ENCODE measurements around the gene CBLN4. TPM values are rescaled to one million over a fixed set of nuclear protein-coding genes. Genes with fewer than 3 reads are reported as not detected.

CBLN4 gene
- total RNA-seq = not detected

DNA sequence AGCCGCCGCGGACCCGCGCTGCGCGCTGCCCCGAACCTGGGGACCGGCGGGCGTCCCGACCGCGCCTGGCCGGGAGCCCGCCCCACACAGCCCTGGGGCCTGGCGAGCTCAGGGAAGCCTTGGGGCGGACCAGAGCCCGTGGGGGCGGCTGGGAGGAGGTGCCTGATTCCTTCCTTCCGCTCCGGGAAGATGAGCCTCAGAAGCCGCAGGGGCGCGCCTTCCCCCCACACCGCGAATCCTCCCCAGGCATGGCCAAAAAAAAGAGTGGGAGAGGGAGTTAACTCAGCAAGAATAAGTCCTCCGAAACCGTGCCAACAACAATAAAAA lies at the start of gene CBLN4:
Gene CBLN4, minus strand, starts transcription at position 131 of the 327 bp plus-strand sequence. CDS start 1,348 bp downstream, outside the sequence.
- intact Hi-C loops (cut with DNase I, micrococcal nuclease) = no loop called here
- H3K4me3 Mint-ChIP-seq = no peak within 1 kb of the TSS
- CTCF ChIA-PET = no interaction called here

DNA sequence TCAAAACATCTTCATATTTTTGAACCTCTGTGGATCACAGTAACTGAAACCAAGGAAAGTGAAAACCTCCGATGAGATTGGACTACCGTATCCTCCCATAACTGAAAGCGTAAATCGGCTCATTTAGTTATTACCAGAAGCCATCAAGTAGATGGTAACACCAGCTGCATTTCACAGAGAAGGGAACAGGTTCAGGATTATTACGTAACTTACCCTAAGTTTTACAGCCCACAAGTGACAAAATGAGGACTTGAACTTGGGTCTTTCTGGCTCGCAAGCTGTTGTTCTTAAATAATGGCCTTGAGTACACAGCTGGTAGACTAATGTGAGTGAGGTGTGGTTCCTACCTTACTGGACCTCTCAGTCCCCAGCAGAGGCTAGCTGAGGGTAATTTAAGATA lies 37.9 kb upstream of the CBLN4 start:
- ATAC-seq = no peak
- Mint-ChIP-seq H3K36me3 (ENCODE audit: low read depth) (no peaks in the 10 kb centered on the region), H3K27me3 (no peaks in the 10 kb centered on the region), H3K9me3 (ENCODE audit: low read depth) (peaks cover 9% of the 10 kb centered on the region), H3K4me1 (no peaks in the 10 kb centered on the region), H3K4me3 (no peak overlapping the region), H3K27ac (no peak overlapping the region)
- intact Hi-C loops (cut with DNase I, micrococcal nuclease) = no loop called here
- CTCF ChIA-PET = no interaction called here
- DNase-seq = no peak
- POLR2A ChIA-PET = no interaction called here

More for the DNA sequence above, at the start of gene CBLN4:
- Mint-ChIP-seq H3K27me3 (peaks cover 30% of the 10 kb centered on the region), H3K4me1 (no peaks in the 10 kb centered on the region), H3K27ac (no peak within 1 kb of the TSS), H3K36me3 (ENCODE audit: low read depth) (peaks cover 3% of the 10 kb centered on the region), H3K9me3 (ENCODE audit: low read depth) (peaks cover 6% of the 10 kb centered on the region)
- DNase-seq = no peak
- ATAC-seq = no peak
- POLR2A ChIA-PET = no interaction called here

DNA sequence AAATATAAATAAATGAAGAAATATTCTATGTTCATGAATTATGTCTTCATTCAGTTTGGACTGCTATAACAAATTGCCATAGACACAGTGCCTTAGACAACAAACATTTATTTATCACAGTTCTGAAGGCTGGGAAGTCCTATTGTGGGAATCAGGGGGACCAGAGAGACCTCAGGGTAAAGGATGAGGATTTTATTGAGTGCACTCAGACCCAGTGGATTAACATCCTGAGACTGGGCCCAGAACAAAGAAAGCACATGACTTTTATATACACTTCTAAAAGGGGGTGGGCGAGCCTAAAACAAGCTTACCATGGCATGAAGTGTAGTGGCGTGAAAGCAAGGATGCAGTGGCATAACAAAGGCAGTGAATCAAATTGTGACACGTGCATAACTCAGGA lies 26.9 kb upstream of the CBLN4 start:
- no peak for DNase-seq
- Mint-ChIP-seq H3K4me3 (no peak overlapping the region), H3K4me1 (no peaks in the 10 kb centered on the region), H3K36me3 (ENCODE audit: low read depth) (no peaks in the 10 kb centered on the region), H3K27ac (no peak overlapping the region), H3K27me3 (no peaks in the 10 kb centered on the region), H3K9me3 (ENCODE audit: low read depth) (peaks cover 27% of the 10 kb centered on the region)
- CTCF ChIA-PET = no interaction called here
- POLR2A ChIA-PET = no interaction called here
- no peak for ATAC-seq
- intact Hi-C loops (cut with DNase I, micrococcal nuclease) = no loop called here

GRCh38 chr20:56018716-56019115 lies 13.4 kb upstream of the CBLN4 start:
- no peak overlapping the region for H3K4me3 Mint-ChIP-seq
- no peaks in the 10 kb centered on the region for H3K27me3 Mint-ChIP-seq
- H3K9me3 Mint-ChIP-seq (ENCODE audit: low read depth) = peaks cover 11% of the 10 kb centered on the region
- intact Hi-C loops (cut with DNase I, micrococcal nuclease) = no loop called here
- DNase-seq = no peak
- no peak for ATAC-seq
- no peaks in the 10 kb centered on the region for H3K36me3 Mint-ChIP-seq (ENCODE audit: low read depth)
- POLR2A ChIA-PET = no interaction called here
- H3K4me1 Mint-ChIP-seq = no peaks in the 10 kb centered on the region
- CTCF ChIA-PET = no interaction called here
- H3K27ac Mint-ChIP-seq = no peak overlapping the region

- Mint-ChIP-seq H3K4me1 (no peaks in the 10 kb centered on the region), H3K27ac (no peak overlapping the region), H3K27me3 (no peaks in the 10 kb centered on the region), H3K9me3 (ENCODE audit: low read depth) (peaks cover 8% of the 10 kb centered on the region), H3K4me3 (no peak overlapping the region), H3K36me3 (ENCODE audit: low read depth) (no peaks in the 10 kb centered on the region)
- ChIA-PET POLR2A (no interaction called here), CTCF (no interaction called here)
- intact Hi-C loops (cut with DNase I, micrococcal nuclease) = no loop called here
- ATAC-seq = no peak
- DNase-seq = no peak
These were observed 12.9 kb upstream of the CBLN4 start for GRCh38 chr20:56018194-56018593.

- DNase-seq = no peak
- Mint-ChIP-seq H3K27me3 (no peaks in the 10 kb centered on the region), H3K27ac (no peak overlapping the region), H3K9me3 (ENCODE audit: low read depth) (peaks cover 3% of the 10 kb centered on the region), H3K36me3 (ENCODE audit: low read depth) (no peaks in the 10 kb centered on the region), H3K4me1 (no peaks in the 10 kb centered on the region), H3K4me3 (no peak overlapping the region)
- CTCF ChIA-PET = no interaction called here
- ATAC-seq = no peak
- intact Hi-C loops (cut with DNase I, micrococcal nuclease) = no loop called here
- POLR2A ChIA-PET = no interaction called here
These were observed 12.2 kb upstream of the CBLN4 start for GRCh38 chr20:56017560-56017959.

DNA sequence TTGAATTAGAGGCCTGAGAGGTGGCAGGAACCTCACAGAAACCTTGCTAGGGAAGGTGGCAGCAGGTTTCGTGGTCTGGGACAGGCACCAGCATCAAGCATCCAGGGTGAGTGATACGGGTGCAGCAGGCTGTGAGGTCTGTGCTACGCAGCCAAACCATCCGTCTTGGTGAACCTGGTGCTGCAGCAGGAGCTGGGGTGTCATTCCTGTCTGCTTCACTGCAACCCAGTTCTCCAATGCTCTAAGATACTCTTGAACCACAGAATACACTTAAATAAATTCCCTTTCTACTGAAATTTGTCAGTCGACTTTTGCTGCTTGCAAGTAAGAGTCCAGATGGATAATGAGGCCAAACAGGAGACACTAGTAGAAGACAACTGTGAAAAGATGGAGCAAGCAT lies 9.7 kb upstream of the CBLN4 start:
- ChIA-PET POLR2A (no interaction called here), CTCF (no interaction called here)
- Mint-ChIP-seq H3K27me3 (no peaks in the 10 kb centered on the region), H3K36me3 (ENCODE audit: low read depth) (no peaks in the 10 kb centered on the region), H3K4me1 (no peaks in the 10 kb centered on the region), H3K4me3 (no peak overlapping the region), H3K9me3 (ENCODE audit: low read depth) (peaks cover 8% of the 10 kb centered on the region), H3K27ac (no peak overlapping the region)
- intact Hi-C loops (cut with DNase I, micrococcal nuclease) = no loop called here
- DNase-seq (no peak), ATAC-seq (no peak)

DNA sequence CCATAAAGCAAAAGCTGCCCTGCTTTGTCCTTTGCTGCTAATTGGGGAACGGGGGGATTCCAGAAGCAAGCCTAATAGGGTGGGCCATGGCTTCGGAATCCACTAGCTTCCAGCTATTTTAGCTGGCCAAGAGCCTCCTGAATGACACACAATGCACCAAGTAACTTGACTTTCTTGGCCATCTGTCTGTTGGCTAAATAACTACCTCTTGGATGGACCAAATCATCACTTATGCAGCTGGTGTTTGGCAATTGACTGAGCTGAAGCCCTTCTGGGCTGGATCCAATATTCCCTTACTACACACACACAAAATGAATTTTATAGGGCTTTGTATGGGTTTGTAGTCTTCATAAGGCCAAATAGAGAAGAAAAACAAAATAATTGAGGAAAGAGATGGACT lies 8.8 kb upstream of the CBLN4 start:
- Mint-ChIP-seq H3K4me3 (no peak overlapping the region), H3K9me3 (ENCODE audit: low read depth) (peaks cover 8% of the 10 kb centered on the region), H3K27me3 (no peaks in the 10 kb centered on the region), H3K36me3 (ENCODE audit: low read depth) (no peaks in the 10 kb centered on the region), H3K4me1 (no peaks in the 10 kb centered on the region), H3K27ac (no peak overlapping the region)
- DNase-seq (no peak), ATAC-seq (no peak)
- ChIA-PET POLR2A (no interaction called here), CTCF (no interaction called here)
- intact Hi-C loops (cut with DNase I, micrococcal nuclease) = no loop called here

DNA sequence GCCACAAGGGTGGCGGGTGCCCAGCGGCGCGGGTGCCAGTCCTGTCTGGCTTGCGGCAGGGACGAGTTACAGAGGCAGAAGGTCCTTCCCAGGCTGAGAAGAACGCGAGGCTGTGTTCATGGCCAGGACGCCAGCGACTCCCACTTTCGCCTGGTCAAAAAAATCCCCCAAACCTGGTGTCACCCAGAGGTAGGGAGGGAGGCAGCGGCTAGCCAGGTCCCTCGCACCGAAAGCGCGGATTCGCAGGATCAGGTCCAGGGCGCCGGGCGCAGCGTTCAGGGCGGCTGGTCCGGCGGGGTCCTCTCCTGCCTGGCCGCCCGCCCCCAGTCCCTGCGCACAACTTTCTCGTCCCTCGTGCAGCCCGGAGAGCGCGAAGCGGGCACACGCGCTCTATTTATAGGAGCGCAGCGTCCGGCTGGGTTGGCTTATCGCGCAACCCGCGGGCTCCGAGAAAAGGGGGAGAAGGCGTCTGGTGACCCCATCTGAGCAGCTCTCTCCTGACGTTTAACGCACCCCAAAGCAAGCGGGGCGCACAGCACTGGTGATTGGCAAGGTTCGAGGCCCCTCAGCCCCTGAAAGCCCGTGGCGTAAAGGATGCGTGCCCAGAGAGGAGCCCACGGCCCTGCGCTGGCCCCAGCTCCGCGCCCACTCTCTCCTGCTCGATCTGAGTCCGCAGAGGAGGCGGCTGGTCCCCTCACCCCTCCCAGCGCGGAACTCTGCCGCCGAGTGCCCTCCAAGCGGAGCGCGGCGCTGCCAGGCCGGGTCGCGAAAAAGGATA lies 519 bp downstream of the CBLN4 start:
- no peak overlapping the region for H3K4me3 Mint-ChIP-seq
- ChIA-PET CTCF (no interaction called here), POLR2A (no interaction called here)
- DNase-seq (no peak), ATAC-seq (no peak)
- peaks cover 30% of the 10 kb centered on the region for H3K27me3 Mint-ChIP-seq
- H3K4me1 Mint-ChIP-seq = no peaks in the 10 kb centered on the region
- intact Hi-C loops (cut with DNase I, micrococcal nuclease) = no loop called here
- H3K9me3 Mint-ChIP-seq (ENCODE audit: low read depth) = peaks cover 2% of the 10 kb centered on the region
- peaks cover 3% of the 10 kb centered on the region for H3K36me3 Mint-ChIP-seq (ENCODE audit: low read depth)
- H3K27ac Mint-ChIP-seq = no peak overlapping the region

DNA sequence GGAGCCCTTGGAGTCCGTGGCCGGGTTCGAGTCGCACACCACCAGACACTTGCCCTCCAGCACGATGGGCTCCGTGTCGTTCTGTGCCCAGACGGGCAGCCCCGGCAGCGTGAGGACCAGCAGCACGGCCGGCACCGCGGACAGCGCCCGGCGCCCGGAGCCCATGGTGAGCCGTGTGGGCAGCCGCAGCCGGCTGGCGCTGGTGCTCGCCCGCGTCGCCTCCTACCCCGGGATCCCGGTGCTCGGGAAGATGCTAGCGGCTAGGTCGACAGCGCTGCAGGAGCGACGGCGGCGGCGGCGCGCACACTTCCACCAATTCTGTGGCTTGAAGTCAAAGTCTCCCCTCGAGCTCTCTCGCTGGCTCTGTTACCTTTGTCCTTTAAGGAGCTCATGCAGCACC lies 1.3 kb downstream of the CBLN4 start:
- peaks cover 30% of the 10 kb centered on the region for H3K27me3 Mint-ChIP-seq
- no peak overlapping the region for H3K27ac Mint-ChIP-seq
- ATAC-seq = no peak
- H3K4me3 Mint-ChIP-seq = no peak overlapping the region
- ChIA-PET POLR2A (no interaction called here), CTCF (no interaction called here)
- no peaks in the 10 kb centered on the region for H3K4me1 Mint-ChIP-seq
- peaks cover 2% of the 10 kb centered on the region for H3K9me3 Mint-ChIP-seq (ENCODE audit: low read depth)
- peaks cover 3% of the 10 kb centered on the region for H3K36me3 Mint-ChIP-seq (ENCODE audit: low read depth)
- no peak for DNase-seq
- intact Hi-C loops (cut with DNase I, micrococcal nuclease) = no loop called here

- DNase-seq = no peak
- Mint-ChIP-seq H3K4me1 (no peaks in the 10 kb centered on the region), H3K27ac (no peak overlapping the region), H3K4me3 (no peak overlapping the region), H3K36me3 (ENCODE audit: low read depth) (peaks cover 3% of the 10 kb centered on the region), H3K27me3 (peaks cover 30% of the 10 kb centered on the region), H3K9me3 (ENCODE audit: low read depth) (no peaks in the 10 kb centered on the region)
- ChIA-PET POLR2A (no interaction called here), CTCF (no interaction called here)
- intact Hi-C loops (cut with DNase I, micrococcal nuclease) = no loop called here
- ATAC-seq = no peak
These were observed 2.2 kb downstream of the CBLN4 start for GRCh38 chr20:56002908-56003800.

GRCh38 chr20:56001890-56002289 lies 3.4 kb downstream of the CBLN4 start:
- peaks cover 29% of the 10 kb centered on the region for H3K27me3 Mint-ChIP-seq
- H3K36me3 Mint-ChIP-seq (ENCODE audit: low read depth) = peaks cover 3% of the 10 kb centered on the region
- no peak overlapping the region for H3K27ac Mint-ChIP-seq
- no peaks in the 10 kb centered on the region for H3K9me3 Mint-ChIP-seq (ENCODE audit: low read depth)
- ATAC-seq (no peak), DNase-seq (no peak)
- CTCF ChIA-PET = no interaction called here
- H3K4me1 Mint-ChIP-seq = no peaks in the 10 kb centered on the region
- intact Hi-C loops (cut with DNase I, micrococcal nuclease) = no loop called here
- POLR2A ChIA-PET = no interaction called here
- no peak overlapping the region for H3K4me3 Mint-ChIP-seq

Data from activated CD4-positive, alpha-beta T cell treated with anti-CD3 and anti-CD28 coated beads for 36 hours (primary cell).